ENCODE measurements around the gene DEGS2.
A peak's percentile ranks its signal among the peaks of the same experiment; 100 is the strongest.

DEGS2 gene

GRCh38 chr14:100155049-100155621 is 4.3 kb downstream of the DEGS2 start (continued):
- TF ChIP-seq ZNF302 (tag by site-specific recombination; IDR thresholded peaks at IDR 0.05; ENCODE audit: low read depth) (no peak), ZNF184 (tag by site-specific recombination; IDR thresholded peaks at IDR 0.05) (no peak), ZNF146 (tag by site-specific recombination; IDR thresholded peaks at IDR 0.05) (no peak), ZNF76 (tag by site-specific recombination; IDR thresholded peaks at IDR 0.05; ENCODE audit: borderline replicate concordance, low read depth) (no peak), ZFHX2 (tag by site-specific recombination; conservative IDR thresholded peaks at IDR 0.05) (no peak; the same call in 1 of the 2 replicates), HOXA7 (CRISPR knock-in tag; IDR thresholded peaks at IDR 0.05; ENCODE audit: borderline replicate concordance) (no peak), ZNF843 (tag by site-specific recombination; IDR thresholded peaks at IDR 0.05) (no peak), ZNF211 (tag by site-specific recombination; IDR thresholded peaks at IDR 0.05; ENCODE audit: low read depth) (no peak), ZBTB26 (tag by site-specific recombination; optimal IDR thresholded peaks at IDR 0.05) (no peak), MYNN (tag by site-specific recombination; IDR thresholded peaks at IDR 0.05; ENCODE audit: borderline replicate concordance) (no peak), ZNF223 (tag by site-specific recombination; IDR thresholded peaks at IDR 0.05) (no peak), ZNF157 (tag by site-specific recombination; IDR thresholded peaks at IDR 0.05) (no peak), KLF8 (tag by site-specific recombination; IDR thresholded peaks at IDR 0.05) (peak; percentile 83), ZNF248 (tag by site-specific recombination; IDR thresholded peaks at IDR 0.05) (no peak), ZNF692 (tag by site-specific recombination; IDR thresholded peaks at IDR 0.05) (no peak), KLF7 (tag by site-specific recombination; IDR thresholded peaks at IDR 0.05; ENCODE audit: borderline replicate concordance) (no peak), ZSCAN16 (tag by site-specific recombination; IDR thresholded peaks at IDR 0.05) (no peak), TRIM28 (IDR thresholded peaks at IDR 0.05; ENCODE audit: borderline replicate concordance, low read length) (peak; percentile 99; the same call in 1 of the 2 replicates), ZNF549 (tag by site-specific recombination; IDR thresholded peaks at IDR 0.05) (no peak), ZNF311 (tag by site-specific recombination; IDR thresholded peaks at IDR 0.05; ENCODE audit: borderline replicate concordance) (no peak), ZNF610 (tag by site-specific recombination; IDR thresholded peaks at IDR 0.05; ENCODE audit: borderline replicate concordance) (peak; percentile 47; the same call in 1 of the 2 replicates), GLIS2 (tag by site-specific recombination; IDR thresholded peaks at IDR 0.05) (no peak), YY2 (tag by site-specific recombination; IDR thresholded peaks at IDR 0.05) (no peak), ZNF354C (tag by site-specific recombination; IDR thresholded peaks at IDR 0.05; ENCODE audit: borderline replicate concordance, low read depth) (no peak)

- CTCF ChIA-PET = no interaction called here
- Histone ChIP-seq H3K4me3 (ENCODE audit: low read depth, low read length) (no peak overlapping the region), H3K27ac (ENCODE audit: extremely low read depth, low read depth, low read length) (no peak overlapping the region), H3K36me3 (ENCODE audit: control insufficient read depth in 2 of 2, insufficient read depth in 1 of 2, low read length in 2 of 2) (no peaks in the 10 kb centered on the region), H3K4me1 (ENCODE audit: control insufficient read depth, insufficient read depth, low read length) (no peaks in the 10 kb centered on the region), H3K9me3 (ENCODE audit: control insufficient read depth, insufficient read depth, low read depth, low read length) (no peaks in the 10 kb centered on the region)
- POLR2A ChIA-PET = no interaction called here
- TF ChIP-seq ZNF221 (tag by site-specific recombination; IDR thresholded peaks at IDR 0.05; ENCODE audit: borderline replicate concordance) = no peak
- TF ChIP-seq ZSCAN4 (tag by site-specific recombination; IDR thresholded peaks at IDR 0.05) = no peak
- no peak for TF ChIP-seq ZBTB6 (tag by site-specific recombination; IDR thresholded peaks at IDR 0.05)
- TF ChIP-seq OSR2 (tag by site-specific recombination; IDR thresholded peaks at IDR 0.05) = no peak
- TF ChIP-seq ZNF501 (tag by site-specific recombination; IDR thresholded peaks at IDR 0.05) = no peak
- TF ChIP-seq ZIC2 (tag by site-specific recombination; IDR thresholded peaks at IDR 0.05) = no peak
- TF ChIP-seq ZBTB1 (tag by site-specific recombination; IDR thresholded peaks at IDR 0.05) = no peak
- no peak for TF ChIP-seq ZNF837 (tag by site-specific recombination; IDR thresholded peaks at IDR 0.05)
- no peak for TF ChIP-seq ZNF629 (tag by site-specific recombination; IDR thresholded peaks at IDR 0.05)
- TF ChIP-seq ZNF404 (tag by site-specific recombination; IDR thresholded peaks at IDR 0.05) = no peak
- TF ChIP-seq MEIS1 (CRISPR knock-in tag; IDR thresholded peaks at IDR 0.05; ENCODE audit: borderline replicate concordance) = no peak
- no peak for TF ChIP-seq ZNF10 (tag by site-specific recombination; IDR thresholded peaks at IDR 0.05)
These were observed 5.9 kb downstream of the DEGS2 start for GRCh38 chr14:100153560-100153959.

Measured in HEK293 (cell line).